ENCODE results near the gene PREX1. TPM values are rescaled to one million over a fixed set of nuclear protein-coding genes. Genes with fewer than 3 reads are reported as not detected.

The PREX1 gene
- total and polyA plus RNA-seq, 2 donors (not counting 3 experiments of a cell fraction or from before 2014, with no cell fraction given): 51.3 to 72.9 TPM

DNA sequence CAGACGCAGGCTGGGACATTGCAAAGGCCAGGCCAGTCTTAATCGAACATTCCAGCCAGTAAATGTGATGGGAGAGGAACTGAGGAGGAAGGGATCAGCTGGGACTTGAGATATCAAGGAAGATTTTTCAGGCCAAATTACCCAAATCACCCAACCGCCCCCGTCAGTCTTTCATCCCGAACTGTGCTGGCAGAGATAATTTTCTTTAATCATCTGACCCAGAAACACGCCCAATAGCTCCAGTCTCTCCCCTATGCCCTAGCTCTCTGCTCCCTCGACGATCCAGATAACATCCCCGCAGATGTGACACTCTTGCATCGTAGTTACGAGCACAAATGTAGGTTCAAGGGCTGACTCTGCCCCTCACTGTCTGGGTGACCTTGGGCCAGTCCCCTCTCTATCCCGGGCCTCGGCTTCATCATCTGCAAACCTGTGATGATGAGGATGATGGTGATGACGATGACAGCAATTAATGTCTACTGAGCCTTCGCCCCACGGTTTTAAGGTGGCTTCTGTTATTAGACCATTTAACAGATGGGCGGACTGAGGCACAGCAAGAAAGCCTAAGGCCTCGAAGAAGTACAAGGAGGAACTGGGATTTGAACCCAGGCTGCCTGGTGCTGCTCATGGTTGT lies 118.6 kb downstream of the PREX1 start:
- Histone ChIP-seq H3K4me1 (ENCODE audit: control insufficient read depth, extremely low read depth, insufficient read depth, low read length) (no peaks in the 10 kb centered on the region), H3K36me3 (ENCODE audit: control insufficient read depth in 2 of 2, extremely low read depth in 1 of 2, insufficient read depth in 2 of 2, low read length in 2 of 2) (peaks cover 0 to 2% of the 10 kb centered on the region in 2 experiments), H3K27me3 (ENCODE audit: control insufficient read depth in 2 of 2, insufficient read depth in 2 of 2, low read length in 2 of 2) (no peaks in the 10 kb centered on the region), H3K27ac (ENCODE audit: insufficient read depth, low read depth, low read length) (no peak overlapping the region), H4K20me1 (replicated peaks; ENCODE audit: control insufficient read depth, extremely low read depth, insufficient read depth, low read length) (peaks cover 2% of the 10 kb centered on the region), H3K4me3 (replicated peaks in 1 of 3; ENCODE audit: insufficient read depth in 1 of 3, low read depth in 1 of 3, low read length in 3 of 3) (no peak overlapping the region), H3K9me3 (replicated peaks; ENCODE audit: control insufficient read depth, insufficient read depth, low read length) (no peaks in the 10 kb centered on the region), H3K9ac (replicated peaks; ENCODE audit: extremely low read depth, insufficient read depth, low read length) (no peak overlapping the region), H3K9me1 (replicated peaks; ENCODE audit: control insufficient read depth, extremely low read depth, insufficient read depth, low read length) (no peaks in the 10 kb centered on the region), H3K4me2 (ENCODE audit: insufficient read depth, low read length) (no peak overlapping the region), H3K79me2 (ENCODE audit: control insufficient read depth, insufficient read depth, low read length) (peaks cover 47% of the 10 kb centered on the region), H2AFZ (ENCODE audit: low read depth, low read length) (no peak overlapping the region)
- ChIA-PET CTCF (interaction anchor here (1.1 to 1.2 kb wide), 2 partner anchors 29 to 52 kb away, joined by 3 to 6 read pairs; no protein-coding TSS in a partner anchor), POLR2A (no interaction called here)
- TF ChIP-seq GATA2 (IDR thresholded peaks at IDR 0.05; ENCODE audit: insufficient read depth, insufficient read length, low read depth, low read length): no peak
- no peak for TF ChIP-seq POLR2A (IDR thresholded peaks at IDR 0.05; ENCODE audit: low read depth, low read length)
- no peak for TF ChIP-seq CTCF (IDR thresholded peaks at IDR 0.05; ENCODE audit: extremely low read depth in 1 of 2, insufficient read depth in 1 of 2, low read depth in 1 of 2, low read length in 2 of 2)
- TF ChIP-seq POLR2AphosphoS5 (IDR thresholded peaks at IDR 0.05; ENCODE audit: insufficient read depth, low read depth, low read length): no peak
- no peak for TF ChIP-seq FOS (IDR thresholded peaks at IDR 0.05; ENCODE audit: borderline replicate concordance, insufficient read depth, low read length)
- TF ChIP-seq JUN (IDR thresholded peaks at IDR 0.05; ENCODE audit: borderline replicate concordance, insufficient read depth, insufficient read length, low read depth): no peak
- no peak for TF ChIP-seq EZH2 (IDR thresholded peaks at IDR 0.05; ENCODE audit: borderline replicate concordance, low read depth, low read length, severe bottlenecking)
- TF ChIP-seq MAX (IDR thresholded peaks at IDR 0.05; ENCODE audit: insufficient read depth, insufficient read length): no peak
- TF ChIP-seq MYC (IDR thresholded peaks at IDR 0.05; ENCODE audit: low read depth, low read length): no peak
- intact Hi-C loops (cut with micrococcal nuclease) (no loop called here), dilution Hi-C loops (cut with MboI; ENCODE audit: extremely low pct_ligation_motif_present, low sequenced_read_pairs) (no loop called here)
- BruUV-seq (replicated peaks): no TSS peak
- FAIRE-seq (no peak), DNase-seq (ENCODE audit: low read depth, low spot score) (no peak)
